Measurements from ENCODE around the gene GAGE12G. TPM values are rescaled to one million over a fixed set of nuclear protein-coding genes. Genes with fewer than 3 reads are reported as not detected.
"Not testable (repeated sequence)": the region's sequence is repeated elsewhere in the genome, so short reads cannot be mapped to it uniquely, and the experiment has no call there.

Gene GAGE12G, protein sequence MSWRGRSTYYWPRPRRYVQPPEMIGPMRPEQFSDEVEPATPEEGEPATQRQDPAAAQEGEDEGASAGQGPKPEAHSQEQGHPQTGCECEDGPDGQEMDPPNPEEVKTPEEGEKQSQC
- polyA plus RNA-seq (ENCODE audit: insufficient read length in 4 of 4): not detected

DNA sequence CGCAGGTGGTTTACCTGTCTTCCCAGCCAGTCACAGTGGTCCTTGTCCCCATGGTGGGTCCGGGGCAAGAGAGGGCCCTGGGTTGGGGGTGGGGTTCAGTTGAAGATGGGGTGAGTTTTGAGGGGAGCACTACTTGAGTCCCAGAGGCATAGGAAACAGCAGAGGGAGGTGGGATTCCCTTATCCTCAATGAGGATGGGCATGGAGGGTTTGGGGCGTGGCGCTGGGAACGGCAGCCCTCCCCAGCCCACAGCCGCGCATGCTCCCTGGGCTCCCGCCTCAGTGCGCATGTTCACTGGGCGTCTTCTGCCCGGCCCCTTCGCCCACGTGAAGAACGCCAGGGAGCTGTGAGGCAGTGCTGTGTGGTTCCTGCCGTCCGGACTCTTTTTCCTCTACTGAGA lies at the start of gene GAGE12G:
TSS of gene GAGE12G (plus strand) at position 301 of the 400 bp plus-strand sequence. CDS start 1,155 bp downstream, outside the sequence.
- DNase-seq (ENCODE audit: low read depth in 4 of 4, low spot score in 3 of 4): not testable (repeated sequence)

DNA sequence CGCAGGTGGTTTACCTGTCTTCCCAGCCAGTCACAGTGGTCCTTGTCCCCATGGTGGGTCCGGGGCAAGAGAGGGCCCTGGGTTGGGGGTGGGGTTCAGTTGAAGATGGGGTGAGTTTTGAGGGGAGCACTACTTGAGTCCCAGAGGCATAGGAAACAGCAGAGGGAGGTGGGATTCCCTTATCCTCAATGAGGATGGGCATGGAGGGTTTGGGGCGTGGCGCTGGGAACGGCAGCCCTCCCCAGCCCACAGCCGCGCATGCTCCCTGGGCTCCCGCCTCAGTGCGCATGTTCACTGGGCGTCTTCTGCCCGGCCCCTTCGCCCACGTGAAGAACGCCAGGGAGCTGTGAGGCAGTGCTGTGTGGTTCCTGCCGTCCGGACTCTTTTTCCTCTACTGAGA lies 38.3 kb upstream of the GAGE12G start, which contains the start of gene GAGE12C:
TSS of gene GAGE12C (plus strand) at position 301 of the 400 bp plus-strand sequence. CDS start 1,155 bp downstream, outside the sequence.
- not testable (repeated sequence) for DNase-seq (ENCODE audit: low read depth in 4 of 4, low spot score in 3 of 4)

DNA sequence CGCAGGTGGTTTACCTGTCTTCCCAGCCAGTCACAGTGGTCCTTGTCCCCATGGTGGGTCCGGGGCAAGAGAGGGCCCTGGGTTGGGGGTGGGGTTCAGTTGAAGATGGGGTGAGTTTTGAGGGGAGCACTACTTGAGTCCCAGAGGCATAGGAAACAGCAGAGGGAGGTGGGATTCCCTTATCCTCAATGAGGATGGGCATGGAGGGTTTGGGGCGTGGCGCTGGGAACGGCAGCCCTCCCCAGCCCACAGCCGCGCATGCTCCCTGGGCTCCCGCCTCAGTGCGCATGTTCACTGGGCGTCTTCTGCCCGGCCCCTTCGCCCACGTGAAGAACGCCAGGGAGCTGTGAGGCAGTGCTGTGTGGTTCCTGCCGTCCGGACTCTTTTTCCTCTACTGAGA lies 28.8 kb upstream of the GAGE12G start, which contains the start of gene GAGE12D:
TSS of gene GAGE12D (plus strand) at position 301 of the 400 bp plus-strand sequence. CDS start 1,155 bp downstream, outside the sequence.
- not testable (repeated sequence) for DNase-seq (ENCODE audit: low read depth in 4 of 4, low spot score in 3 of 4)

DNA sequence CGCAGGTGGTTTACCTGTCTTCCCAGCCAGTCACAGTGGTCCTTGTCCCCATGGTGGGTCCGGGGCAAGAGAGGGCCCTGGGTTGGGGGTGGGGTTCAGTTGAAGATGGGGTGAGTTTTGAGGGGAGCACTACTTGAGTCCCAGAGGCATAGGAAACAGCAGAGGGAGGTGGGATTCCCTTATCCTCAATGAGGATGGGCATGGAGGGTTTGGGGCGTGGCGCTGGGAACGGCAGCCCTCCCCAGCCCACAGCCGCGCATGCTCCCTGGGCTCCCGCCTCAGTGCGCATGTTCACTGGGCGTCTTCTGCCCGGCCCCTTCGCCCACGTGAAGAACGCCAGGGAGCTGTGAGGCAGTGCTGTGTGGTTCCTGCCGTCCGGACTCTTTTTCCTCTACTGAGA lies 19.2 kb upstream of the GAGE12G start, which contains the start of gene GAGE12E:
TSS of gene GAGE12E (plus strand) at position 301 of the 400 bp plus-strand sequence. CDS start 1,155 bp downstream, outside the sequence.
- DNase-seq (ENCODE audit: low read depth in 4 of 4, low spot score in 3 of 4): not testable (repeated sequence)

DNA sequence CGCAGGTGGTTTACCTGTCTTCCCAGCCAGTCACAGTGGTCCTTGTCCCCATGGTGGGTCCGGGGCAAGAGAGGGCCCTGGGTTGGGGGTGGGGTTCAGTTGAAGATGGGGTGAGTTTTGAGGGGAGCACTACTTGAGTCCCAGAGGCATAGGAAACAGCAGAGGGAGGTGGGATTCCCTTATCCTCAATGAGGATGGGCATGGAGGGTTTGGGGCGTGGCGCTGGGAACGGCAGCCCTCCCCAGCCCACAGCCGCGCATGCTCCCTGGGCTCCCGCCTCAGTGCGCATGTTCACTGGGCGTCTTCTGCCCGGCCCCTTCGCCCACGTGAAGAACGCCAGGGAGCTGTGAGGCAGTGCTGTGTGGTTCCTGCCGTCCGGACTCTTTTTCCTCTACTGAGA lies 9.7 kb upstream of the GAGE12G start, which contains the start of gene GAGE12F:
TSS of gene GAGE12F (plus strand) at position 301 of the 400 bp plus-strand sequence. CDS start 1,155 bp downstream, outside the sequence.
- not testable (repeated sequence) for DNase-seq (ENCODE audit: low read depth in 4 of 4, low spot score in 3 of 4)

DNA sequence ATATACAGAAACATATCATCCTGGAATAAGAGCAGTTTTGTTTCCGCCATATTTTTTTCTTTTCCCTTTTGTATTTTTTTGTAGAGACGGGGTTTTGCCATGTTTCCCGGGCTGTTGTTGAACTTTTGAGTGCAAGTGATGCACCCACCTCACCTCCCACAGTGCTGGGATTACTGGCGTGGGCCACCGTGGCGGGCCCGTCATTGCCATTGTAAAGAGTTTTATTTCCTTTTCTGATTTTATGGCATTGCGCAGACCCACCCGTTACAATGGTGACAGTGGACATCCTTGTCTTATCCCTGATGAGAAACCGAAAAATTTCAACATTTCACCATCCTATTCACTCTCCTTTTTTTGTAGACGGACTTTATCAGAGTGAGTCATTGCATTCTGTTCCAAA lies 1.5 kb upstream of the GAGE12G start:
- not testable (repeated sequence) for DNase-seq (ENCODE audit: low read depth in 4 of 4, low spot score in 3 of 4)

DNA sequence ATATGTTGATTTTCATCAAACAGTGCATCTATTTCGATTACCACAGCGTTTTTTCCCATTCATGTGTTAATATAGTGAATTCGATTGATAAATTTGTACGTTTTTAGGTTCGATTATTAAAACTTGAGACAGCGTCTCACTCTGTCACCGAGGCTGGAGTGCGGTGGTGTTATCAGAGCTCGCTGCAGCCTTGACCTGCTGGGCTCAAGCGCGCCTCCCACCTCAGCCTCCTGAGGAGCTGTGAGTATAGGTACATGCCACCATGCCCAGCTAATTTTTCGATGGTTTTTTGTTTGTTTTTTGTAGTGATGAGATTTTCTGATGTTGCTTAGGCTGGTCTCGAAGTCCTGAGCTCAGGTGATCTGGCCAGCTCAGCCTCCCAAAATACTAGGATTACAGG lies 1.0 kb upstream of the GAGE12G start:
- not testable (repeated sequence) for DNase-seq (ENCODE audit: low read depth in 4 of 4, low spot score in 3 of 4)

DNA sequence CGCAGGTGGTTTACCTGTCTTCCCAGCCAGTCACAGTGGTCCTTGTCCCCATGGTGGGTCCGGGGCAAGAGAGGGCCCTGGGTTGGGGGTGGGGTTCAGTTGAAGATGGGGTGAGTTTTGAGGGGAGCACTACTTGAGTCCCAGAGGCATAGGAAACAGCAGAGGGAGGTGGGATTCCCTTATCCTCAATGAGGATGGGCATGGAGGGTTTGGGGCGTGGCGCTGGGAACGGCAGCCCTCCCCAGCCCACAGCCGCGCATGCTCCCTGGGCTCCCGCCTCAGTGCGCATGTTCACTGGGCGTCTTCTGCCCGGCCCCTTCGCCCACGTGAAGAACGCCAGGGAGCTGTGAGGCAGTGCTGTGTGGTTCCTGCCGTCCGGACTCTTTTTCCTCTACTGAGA lies 9.4 kb downstream of the GAGE12G start, which contains the start of gene GAGE12H:
TSS of gene GAGE12H (plus strand) at position 301 of the 400 bp plus-strand sequence. CDS start 1,155 bp downstream, outside the sequence.
- DNase-seq (ENCODE audit: low read depth in 4 of 4, low spot score in 3 of 4): not testable (repeated sequence)

DNA sequence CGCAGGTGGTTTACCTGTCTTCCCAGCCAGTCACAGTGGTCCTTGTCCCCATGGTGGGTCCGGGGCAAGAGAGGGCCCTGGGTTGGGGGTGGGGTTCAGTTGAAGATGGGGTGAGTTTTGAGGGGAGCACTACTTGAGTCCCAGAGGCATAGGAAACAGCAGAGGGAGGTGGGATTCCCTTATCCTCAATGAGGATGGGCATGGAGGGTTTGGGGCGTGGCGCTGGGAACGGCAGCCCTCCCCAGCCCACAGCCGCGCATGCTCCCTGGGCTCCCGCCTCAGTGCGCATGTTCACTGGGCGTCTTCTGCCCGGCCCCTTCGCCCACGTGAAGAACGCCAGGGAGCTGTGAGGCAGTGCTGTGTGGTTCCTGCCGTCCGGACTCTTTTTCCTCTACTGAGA lies 19.0 kb downstream of the GAGE12G start, which contains the start of gene GAGE2A:
TSS of gene GAGE2A (plus strand) at position 301 of the 400 bp plus-strand sequence. CDS start 1,155 bp downstream, outside the sequence.
- DNase-seq (ENCODE audit: low read depth in 4 of 4, low spot score in 3 of 4): not testable (repeated sequence)

DNA sequence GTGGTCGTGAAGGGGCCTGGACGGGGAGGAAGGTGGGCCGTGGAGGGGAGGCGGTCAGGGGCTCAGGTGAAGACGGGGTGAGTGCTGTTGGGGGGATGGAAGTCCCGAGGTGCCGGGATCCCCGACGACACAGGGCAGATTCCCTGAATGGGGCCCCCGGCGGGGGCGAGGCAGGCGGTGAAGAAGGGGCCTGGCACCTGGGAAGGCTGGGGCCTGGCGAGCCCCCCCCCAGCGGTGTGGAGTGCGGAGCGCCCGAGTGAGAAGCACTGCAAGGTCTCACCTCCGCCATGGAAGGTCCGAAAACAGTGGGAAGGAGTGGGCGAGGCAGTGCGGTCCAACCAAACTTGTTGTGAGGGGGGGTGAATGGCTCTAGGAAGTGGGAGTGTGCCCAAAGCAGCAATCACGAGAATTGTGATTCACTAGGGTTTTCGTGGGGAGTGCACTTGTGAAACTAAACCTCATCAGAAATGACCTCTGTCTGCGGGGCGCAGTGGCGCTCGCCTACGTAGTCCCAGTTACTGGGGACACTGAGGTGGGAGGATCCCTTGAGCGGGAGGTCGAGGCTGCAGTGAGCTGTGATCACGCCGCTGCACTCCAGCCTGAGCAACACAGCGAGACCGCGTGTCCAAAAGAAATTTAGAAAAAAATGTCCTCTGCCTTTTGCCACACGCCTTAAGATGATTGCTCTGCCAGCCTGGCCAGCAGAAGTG lies 19.7 kb downstream of the GAGE12G start:
- not testable (repeated sequence) for DNase-seq (ENCODE audit: low read depth in 4 of 4, low spot score in 3 of 4)

DNA sequence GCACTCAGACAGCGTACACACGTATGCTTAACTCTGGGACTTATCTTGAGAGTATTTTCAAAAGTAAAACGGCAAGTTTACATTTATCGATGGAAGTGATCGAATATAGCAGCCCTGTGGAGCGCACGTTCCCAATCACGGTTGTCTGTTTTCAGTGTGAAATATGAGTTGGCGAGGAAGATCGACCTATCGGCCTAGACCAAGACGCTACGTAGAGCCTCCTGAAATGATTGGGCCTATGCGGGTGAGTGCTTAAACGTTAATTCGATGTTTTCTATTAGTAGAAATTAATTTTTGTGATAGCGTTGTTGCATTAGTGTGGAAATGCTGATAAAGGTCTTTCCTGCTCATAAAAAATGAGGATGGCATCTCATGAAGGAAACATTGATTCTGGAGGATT lies 20.3 kb downstream of the GAGE12G start:
- not testable (repeated sequence) for DNase-seq (ENCODE audit: low read depth in 4 of 4, low spot score in 3 of 4)

DNA sequence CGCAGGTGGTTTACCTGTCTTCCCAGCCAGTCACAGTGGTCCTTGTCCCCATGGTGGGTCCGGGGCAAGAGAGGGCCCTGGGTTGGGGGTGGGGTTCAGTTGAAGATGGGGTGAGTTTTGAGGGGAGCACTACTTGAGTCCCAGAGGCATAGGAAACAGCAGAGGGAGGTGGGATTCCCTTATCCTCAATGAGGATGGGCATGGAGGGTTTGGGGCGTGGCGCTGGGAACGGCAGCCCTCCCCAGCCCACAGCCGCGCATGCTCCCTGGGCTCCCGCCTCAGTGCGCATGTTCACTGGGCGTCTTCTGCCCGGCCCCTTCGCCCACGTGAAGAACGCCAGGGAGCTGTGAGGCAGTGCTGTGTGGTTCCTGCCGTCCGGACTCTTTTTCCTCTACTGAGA lies 28.5 kb downstream of the GAGE12G start, which contains the start of gene GAGE1:
TSS of gene GAGE1 (plus strand) at position 301 of the 400 bp plus-strand sequence. CDS start 1,155 bp downstream, outside the sequence.
- DNase-seq (ENCODE audit: low read depth in 4 of 4, low spot score in 3 of 4): not testable (repeated sequence)

DNA sequence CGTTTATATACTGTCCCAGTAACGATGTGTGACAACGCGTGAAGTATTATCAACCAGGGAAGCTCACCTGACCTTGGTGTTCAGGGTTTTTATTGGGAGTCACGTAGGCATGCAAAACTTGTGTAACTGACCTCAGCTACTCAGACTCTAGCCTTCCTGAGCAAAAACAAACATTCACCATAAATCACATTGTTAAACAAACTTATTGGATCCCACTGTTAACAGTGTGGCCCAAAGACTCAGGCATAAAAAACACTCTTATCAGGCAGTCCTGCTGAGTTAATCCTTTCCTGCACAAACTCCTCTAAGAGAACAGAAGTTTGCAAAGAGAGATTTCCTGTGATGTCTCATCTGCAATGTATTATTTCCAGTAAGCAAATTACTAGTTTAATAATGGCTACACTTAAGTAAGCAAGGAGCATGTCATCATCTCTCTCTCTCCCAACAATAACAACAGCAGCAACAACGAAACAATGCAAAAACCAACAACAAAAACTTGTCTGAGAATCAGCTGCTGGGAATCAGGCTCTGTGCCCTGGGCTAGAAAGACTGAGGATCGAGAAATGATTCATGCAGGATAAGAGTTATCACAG lies 40.6 kb downstream of the GAGE12G start:
- no peak for DNase-seq (ENCODE audit: low read depth in 4 of 4, low spot score in 3 of 4)

DNA sequence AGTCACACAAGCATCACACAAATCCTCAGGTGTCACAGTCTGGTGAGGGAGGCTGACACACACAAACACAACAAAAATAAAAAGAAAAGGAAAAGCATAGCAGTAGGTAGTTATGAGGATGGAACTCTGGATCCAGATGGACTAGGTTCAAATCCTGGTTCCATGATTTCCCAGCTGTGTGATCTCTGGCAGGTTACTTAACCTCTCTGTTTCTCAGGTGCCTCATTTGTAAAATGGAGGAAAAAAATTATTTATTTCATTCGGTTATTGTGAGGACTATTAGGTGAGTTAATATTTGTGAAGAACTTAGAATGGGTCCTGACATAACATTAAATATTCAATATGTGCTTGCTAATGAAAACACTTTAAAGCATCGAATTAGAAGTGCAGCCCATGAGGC lies 48.4 kb downstream of the GAGE12G start:
- DNase-seq (ENCODE audit: low read depth in 4 of 4, low spot score in 3 of 4): no peak

Other genes with a start within 250 kb of the GAGE12G start
- gene GAGE12J, start 248.4 kb upstream of the GAGE12G start, polyA plus RNA-seq (ENCODE audit: insufficient read length in 4 of 4): not detected
- gene GAGE13, start 238.8 kb upstream of the GAGE12G start, polyA plus RNA-seq (ENCODE audit: insufficient read length in 4 of 4): under 1 TPM in 1 of 4 donors, not detected in 3; 0.99 TPM
- gene GAGE12C, start 38.2 kb upstream of the GAGE12G start, polyA plus RNA-seq (ENCODE audit: insufficient read length in 4 of 4): not detected
- not detected for gene GAGE12D, start 28.7 kb upstream of the GAGE12G start, polyA plus RNA-seq (ENCODE audit: insufficient read length in 4 of 4)
- not detected for gene GAGE12E, start 19.1 kb upstream of the GAGE12G start, polyA plus RNA-seq (ENCODE audit: insufficient read length in 4 of 4)
- gene GAGE12F, start 9.6 kb upstream of the GAGE12G start, polyA plus RNA-seq (ENCODE audit: insufficient read length in 4 of 4): not detected
- not detected for gene GAGE12H, start 9.5 kb downstream of the GAGE12G start, polyA plus RNA-seq (ENCODE audit: insufficient read length in 4 of 4)
- gene GAGE2A, start 19.1 kb downstream of the GAGE12G start, polyA plus RNA-seq (ENCODE audit: insufficient read length in 4 of 4): not detected
- not detected for gene GAGE1, start 28.6 kb downstream of the GAGE12G start, polyA plus RNA-seq (ENCODE audit: insufficient read length in 4 of 4)
- gene PAGE1, start 125.6 kb downstream of the GAGE12G start, polyA plus RNA-seq (ENCODE audit: insufficient read length in 4 of 4): not detected